HepG2 (cell line): ENCODE measurements around the gene OR6X1.

ENCODE experiments used
- CREB1 ChIP-seq, 2 experiments: fragments of 450-650 bp in 1 of 2; IDR thresholded peaks; 2 replicates each; pipeline ENCODE4 v1.6.1; 2016 to 2017; ENCODE audit warnings: control low read depth in 1 of 2, mild to moderate bottlenecking in 1 of 2, missing compliant biosample characterization in 1 of 2, missing genetic modification characterization in 1 of 2
- ESRRA ChIP-seq: sonication (generic); formaldehyde crosslinking; IDR thresholded peaks from 2 replicates; pipeline ENCODE4 v1.5.1; 2020; ENCODE audit warnings: mild to moderate bottlenecking, low read depth, missing genetic modification reagents
- JUND ChIP-seq: sonication (generic); formaldehyde crosslinking; IDR thresholded peaks from 2 replicates; pipeline ENCODE4 v1.8.0; 2022; ENCODE audit warnings: mild to moderate bottlenecking, missing genetic modification reagents
- KLF16 ChIP-seq, 2 experiments: sonication (generic) in 1 of 2; formaldehyde crosslinking in 1 of 2; IDR thresholded peaks; 2 replicates each; pipeline versions ENCODE4 v1.6.1 to v1.8.0; 2016 to 2023; ENCODE audit warnings: missing genetic modification reagents in 2 of 2, missing compliant biosample characterization in 1 of 2
- MYC ChIP-seq: sonication (generic); formaldehyde crosslinking; IDR thresholded peaks from 2 replicates; pipeline ENCODE4 v1.9.0; 2021; ENCODE audit warnings: missing genetic modification reagents, borderline replicate concordance
- TAF15 ChIP-seq: fragments of 200-400 bp; formaldehyde crosslinking; IDR thresholded peaks from one replicate; pipeline ENCODE4 v1.6.1; 2018; ENCODE audit warnings: mild to moderate bottlenecking, low read depth, low read length; ENCODE audit not compliant: poor library complexity, severe bottlenecking
- ZBTB20 ChIP-seq: sonication (generic); formaldehyde crosslinking; IDR thresholded peaks from 2 replicates; pipeline ENCODE4 v1.8.1; 2023; ENCODE audit warnings: missing genetic modification reagents, low read depth, mild to moderate bottlenecking, borderline replicate concordance
- ZBTB3 ChIP-seq: sonication (generic); formaldehyde crosslinking; IDR thresholded peaks from 2 replicates; pipeline ENCODE4 v1.4.0; 2020; ENCODE audit warnings: low read depth, mild to moderate bottlenecking, moderate library complexity, missing genetic modification reagents, borderline replicate concordance
- ZNF143 ChIP-seq: sonication (generic); formaldehyde crosslinking; IDR thresholded peaks from 2 replicates; pipeline ENCODE4 v1.4.0; 2020; ENCODE audit warnings: missing genetic modification reagents
- ZNF501 ChIP-seq: sonication (generic); formaldehyde crosslinking; IDR thresholded peaks from 2 replicates; pipeline ENCODE4 v1.5.1; 2020; ENCODE audit warnings: mild to moderate bottlenecking, moderate library complexity, missing genetic modification reagents
- TF ChIP-seq, protein P1 (sequence below): sonication (generic); formaldehyde crosslinking; IDR thresholded peaks from 2 replicates; pipeline ENCODE4 v1.4.0; 2020; ENCODE audit warnings: missing genetic modification reagents
- TF ChIP-seq, protein P2 (sequence below): IDR thresholded peaks from 2 replicates; pipeline ENCODE4 v1.6.1; 2016
- TF ChIP-seq, protein P3 (sequence below): sonication (generic); formaldehyde crosslinking; IDR thresholded peaks from 2 replicates; pipeline ENCODE4 v1.5.0; 2020; ENCODE audit warnings: mild to moderate bottlenecking, missing genetic modification reagents, moderate library complexity
- TF ChIP-seq, protein P4 (sequence below), 2 experiments: IDR thresholded peaks; 2 replicates each; pipeline ENCODE4 v1.6.1; 2011 to 2012; ENCODE audit warnings: low read length in 2 of 2, borderline replicate concordance in 1 of 2, low read depth in 1 of 2, mild to moderate bottlenecking in 1 of 2, moderate library complexity in 1 of 2

DNA sequence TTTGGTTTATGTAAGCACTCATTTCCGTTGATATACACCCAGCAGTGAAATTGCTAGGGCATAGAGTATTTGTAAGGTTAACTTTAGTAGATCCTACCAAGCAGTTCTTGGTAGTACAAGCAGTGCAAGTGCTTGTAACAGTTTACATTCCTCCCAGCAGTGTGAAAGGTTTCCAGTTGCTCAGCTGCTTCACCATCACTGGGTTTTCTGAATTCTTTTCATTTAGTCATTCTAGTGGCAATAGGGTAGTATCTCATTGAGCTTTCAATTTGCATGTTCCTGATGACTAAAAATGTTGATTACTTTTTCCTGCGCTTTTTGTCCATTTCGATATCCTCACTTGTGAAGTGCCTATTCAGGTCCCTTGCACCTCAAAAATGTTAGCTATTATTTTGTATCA, 47.1 kb downstream of the OR6X1 start:
- TF ChIP-seq, protein P1, sequence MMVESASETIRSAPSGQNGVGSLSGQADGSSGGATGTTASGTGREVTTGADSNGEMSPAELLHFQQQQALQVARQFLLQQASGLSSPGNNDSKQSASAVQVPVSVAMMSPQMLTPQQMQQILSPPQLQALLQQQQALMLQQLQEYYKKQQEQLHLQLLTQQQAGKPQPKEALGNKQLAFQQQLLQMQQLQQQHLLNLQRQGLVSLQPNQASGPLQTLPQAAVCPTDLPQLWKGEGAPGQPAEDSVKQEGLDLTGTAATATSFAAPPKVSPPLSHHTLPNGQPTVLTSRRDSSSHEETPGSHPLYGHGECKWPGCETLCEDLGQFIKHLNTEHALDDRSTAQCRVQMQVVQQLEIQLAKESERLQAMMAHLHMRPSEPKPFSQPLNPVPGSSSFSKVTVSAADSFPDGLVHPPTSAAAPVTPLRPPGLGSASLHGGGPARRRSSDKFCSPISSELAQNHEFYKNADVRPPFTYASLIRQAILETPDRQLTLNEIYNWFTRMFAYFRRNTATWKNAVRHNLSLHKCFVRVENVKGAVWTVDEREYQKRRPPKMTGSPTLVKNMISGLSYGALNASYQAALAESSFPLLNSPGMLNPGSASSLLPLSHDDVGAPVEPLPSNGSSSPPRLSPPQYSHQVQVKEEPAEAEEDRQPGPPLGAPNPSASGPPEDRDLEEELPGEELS: no peak
- no peak for TF ChIP-seq ZNF501 (CRISPR knock-in tag)
- TF ChIP-seq, protein P2, sequence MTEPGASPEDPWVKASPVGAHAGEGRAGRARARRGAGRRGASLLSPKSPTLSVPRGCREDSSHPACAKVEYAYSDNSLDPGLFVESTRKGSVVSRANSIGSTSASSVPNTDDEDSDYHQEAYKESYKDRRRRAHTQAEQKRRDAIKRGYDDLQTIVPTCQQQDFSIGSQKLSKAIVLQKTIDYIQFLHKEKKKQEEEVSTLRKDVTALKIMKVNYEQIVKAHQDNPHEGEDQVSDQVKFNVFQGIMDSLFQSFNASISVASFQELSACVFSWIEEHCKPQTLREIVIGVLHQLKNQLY (CRISPR knock-in tag): no peak
- no peak for TF ChIP-seq CREB1 (IDR thresholded peaks at IDR 0.05)
- TF ChIP-seq CREB1 (CRISPR knock-in tag; IDR thresholded peaks at IDR 0.05): no peak
- no peak for TF ChIP-seq KLF16 (CRISPR knock-in tag; IDR thresholded peaks at IDR 0.05)
- TF ChIP-seq, protein P3, sequence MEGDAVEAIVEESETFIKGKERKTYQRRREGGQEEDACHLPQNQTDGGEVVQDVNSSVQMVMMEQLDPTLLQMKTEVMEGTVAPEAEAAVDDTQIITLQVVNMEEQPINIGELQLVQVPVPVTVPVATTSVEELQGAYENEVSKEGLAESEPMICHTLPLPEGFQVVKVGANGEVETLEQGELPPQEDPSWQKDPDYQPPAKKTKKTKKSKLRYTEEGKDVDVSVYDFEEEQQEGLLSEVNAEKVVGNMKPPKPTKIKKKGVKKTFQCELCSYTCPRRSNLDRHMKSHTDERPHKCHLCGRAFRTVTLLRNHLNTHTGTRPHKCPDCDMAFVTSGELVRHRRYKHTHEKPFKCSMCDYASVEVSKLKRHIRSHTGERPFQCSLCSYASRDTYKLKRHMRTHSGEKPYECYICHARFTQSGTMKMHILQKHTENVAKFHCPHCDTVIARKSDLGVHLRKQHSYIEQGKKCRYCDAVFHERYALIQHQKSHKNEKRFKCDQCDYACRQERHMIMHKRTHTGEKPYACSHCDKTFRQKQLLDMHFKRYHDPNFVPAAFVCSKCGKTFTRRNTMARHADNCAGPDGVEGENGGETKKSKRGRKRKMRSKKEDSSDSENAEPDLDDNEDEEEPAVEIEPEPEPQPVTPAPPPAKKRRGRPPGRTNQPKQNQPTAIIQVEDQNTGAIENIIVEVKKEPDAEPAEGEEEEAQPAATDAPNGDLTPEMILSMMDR: no peak
- no peak for TF ChIP-seq ESRRA (CRISPR knock-in tag)
- TF ChIP-seq JUND (CRISPR knock-in tag): no peak
- TF ChIP-seq MYC (CRISPR knock-in tag): no peak
- TF ChIP-seq, protein P4, sequence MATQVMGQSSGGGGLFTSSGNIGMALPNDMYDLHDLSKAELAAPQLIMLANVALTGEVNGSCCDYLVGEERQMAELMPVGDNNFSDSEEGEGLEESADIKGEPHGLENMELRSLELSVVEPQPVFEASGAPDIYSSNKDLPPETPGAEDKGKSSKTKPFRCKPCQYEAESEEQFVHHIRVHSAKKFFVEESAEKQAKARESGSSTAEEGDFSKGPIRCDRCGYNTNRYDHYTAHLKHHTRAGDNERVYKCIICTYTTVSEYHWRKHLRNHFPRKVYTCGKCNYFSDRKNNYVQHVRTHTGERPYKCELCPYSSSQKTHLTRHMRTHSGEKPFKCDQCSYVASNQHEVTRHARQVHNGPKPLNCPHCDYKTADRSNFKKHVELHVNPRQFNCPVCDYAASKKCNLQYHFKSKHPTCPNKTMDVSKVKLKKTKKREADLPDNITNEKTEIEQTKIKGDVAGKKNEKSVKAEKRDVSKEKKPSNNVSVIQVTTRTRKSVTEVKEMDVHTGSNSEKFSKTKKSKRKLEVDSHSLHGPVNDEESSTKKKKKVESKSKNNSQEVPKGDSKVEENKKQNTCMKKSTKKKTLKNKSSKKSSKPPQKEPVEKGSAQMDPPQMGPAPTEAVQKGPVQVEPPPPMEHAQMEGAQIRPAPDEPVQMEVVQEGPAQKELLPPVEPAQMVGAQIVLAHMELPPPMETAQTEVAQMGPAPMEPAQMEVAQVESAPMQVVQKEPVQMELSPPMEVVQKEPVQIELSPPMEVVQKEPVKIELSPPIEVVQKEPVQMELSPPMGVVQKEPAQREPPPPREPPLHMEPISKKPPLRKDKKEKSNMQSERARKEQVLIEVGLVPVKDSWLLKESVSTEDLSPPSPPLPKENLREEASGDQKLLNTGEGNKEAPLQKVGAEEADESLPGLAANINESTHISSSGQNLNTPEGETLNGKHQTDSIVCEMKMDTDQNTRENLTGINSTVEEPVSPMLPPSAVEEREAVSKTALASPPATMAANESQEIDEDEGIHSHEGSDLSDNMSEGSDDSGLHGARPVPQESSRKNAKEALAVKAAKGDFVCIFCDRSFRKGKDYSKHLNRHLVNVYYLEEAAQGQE (IDR thresholded peaks at IDR 0.05; ENCODE audit: borderline replicate concordance in 1 of 2, low read depth in 1 of 2, low read length in 2 of 2): no peak
- no peak for TF ChIP-seq TAF15
- TF ChIP-seq ZNF143: no peak
- no peak for TF ChIP-seq ZBTB20 (CRISPR knock-in tag)
- TF ChIP-seq ZBTB3 (CRISPR knock-in tag): no peak
